ENCODE measurements around the gene KBTBD2.
"Not testable (repeated sequence)": the region's sequence is repeated elsewhere in the genome, so short reads cannot be mapped to it uniquely, and the experiment has no call there.

KBTBD2 gene

DNA sequence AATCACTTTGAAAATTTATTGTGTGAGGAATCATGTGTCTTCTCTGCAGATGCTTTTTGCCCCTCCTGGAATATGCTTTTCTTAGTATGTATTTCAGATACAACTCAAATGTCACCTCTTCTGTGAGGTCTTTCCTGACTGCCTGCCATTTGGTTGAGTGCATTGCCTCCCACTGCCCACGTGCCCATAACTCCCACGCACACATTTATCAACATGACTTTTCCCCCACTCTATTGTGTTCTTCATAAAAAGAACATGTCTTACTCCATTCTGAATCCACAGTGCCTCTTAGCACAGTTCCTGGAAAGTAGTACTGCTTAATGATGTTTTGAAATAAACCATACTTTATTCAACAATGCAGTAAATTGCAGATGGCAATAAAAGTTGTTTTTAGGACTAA lies 42.9 kb downstream of the KBTBD2 start:
- DNase-seq, result not testable (repeated sequence)

DNA sequence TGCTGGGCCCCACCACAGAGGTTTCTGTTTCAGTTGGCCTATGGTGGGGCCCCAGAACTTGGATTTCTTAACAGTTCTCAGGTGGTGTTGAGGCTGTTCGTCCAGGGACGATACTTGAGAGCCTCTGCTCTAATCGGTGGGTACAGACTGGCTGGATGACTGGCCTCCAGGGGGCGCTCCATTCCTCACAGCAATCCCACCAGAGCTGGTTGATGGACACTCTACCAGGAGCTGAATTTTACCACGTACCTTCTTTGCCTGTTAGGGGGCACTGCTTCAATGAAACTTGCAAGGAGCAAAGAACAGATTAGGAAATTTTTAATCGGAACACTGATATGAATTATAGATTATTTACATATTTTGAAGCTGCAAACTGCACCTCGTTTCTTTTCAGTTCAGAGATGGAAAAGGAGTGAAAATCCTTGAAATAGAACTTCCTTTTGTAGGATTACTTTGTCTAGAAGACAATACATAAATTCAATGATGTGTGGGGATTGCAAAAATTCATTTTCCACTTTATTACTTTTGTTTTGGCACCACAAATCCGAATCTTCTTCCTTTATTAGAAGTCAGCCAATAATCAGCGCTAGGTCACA lies 44.8 kb downstream of the KBTBD2 start:
- peak; percentile 96 for DNase-seq

DNA sequence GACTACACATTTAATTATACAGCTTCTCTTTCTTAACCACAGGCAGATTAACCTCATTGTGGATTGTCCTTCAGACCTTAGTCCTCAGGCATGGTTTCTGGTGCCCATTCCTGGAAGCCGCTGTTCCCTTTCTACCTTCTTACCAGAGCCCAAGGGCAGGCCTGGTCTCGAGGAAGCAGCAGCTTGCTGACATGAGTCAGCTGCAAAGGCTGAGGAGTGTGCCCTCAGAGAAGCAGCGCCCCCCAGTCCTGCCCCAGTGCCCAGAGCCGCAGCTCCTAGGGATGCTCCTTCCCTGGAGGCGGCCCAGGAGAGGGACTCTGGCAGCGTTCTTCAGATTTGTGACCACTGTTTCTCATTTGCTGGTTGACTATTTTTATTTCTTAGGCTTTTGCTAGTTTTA lies 46.8 kb downstream of the KBTBD2 start:
- DNase-seq, result not testable (repeated sequence)

DNA sequence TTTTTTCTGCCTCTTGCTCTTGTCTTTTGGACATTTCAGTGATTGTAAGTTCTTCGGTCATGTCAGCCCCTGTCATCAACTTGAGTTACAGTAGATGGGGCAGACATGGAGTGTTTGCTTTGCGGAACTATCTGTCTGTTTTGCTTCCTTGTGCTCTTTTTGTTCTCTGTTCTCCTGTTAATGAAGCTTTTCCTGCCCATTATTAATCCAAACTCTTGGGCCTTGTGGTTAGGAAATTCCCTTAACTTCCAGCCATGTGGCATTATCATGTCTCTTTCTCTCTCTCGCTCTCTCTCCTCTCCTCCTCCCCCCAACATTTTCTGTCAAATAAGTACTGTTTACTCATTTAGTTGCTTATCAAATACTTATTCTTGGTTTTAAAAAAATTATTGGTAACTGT lies 47.8 kb downstream of the KBTBD2 start:
- DNase-seq, result not testable (repeated sequence)

DNA sequence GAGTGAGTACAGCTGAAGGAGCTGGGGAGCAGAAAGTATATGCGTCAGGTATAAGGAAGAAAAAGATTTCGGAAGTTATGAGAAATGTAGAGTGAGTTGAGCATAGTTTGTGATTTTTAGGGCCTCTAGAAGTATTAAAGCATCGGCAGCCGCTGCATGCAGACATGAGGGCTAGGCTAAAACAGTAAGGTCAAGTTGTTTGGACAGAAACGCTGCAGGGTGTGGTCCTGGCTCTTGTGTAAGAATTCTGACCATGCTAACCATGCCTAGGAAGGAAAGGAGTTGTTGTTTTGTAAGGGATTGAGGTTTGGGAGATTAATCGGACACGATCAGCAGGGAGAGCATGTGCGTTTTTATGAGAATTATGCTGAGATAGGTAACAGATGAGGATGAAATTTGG lies 51.7 kb downstream of the KBTBD2 start:
- not testable (repeated sequence) for DNase-seq

DNA sequence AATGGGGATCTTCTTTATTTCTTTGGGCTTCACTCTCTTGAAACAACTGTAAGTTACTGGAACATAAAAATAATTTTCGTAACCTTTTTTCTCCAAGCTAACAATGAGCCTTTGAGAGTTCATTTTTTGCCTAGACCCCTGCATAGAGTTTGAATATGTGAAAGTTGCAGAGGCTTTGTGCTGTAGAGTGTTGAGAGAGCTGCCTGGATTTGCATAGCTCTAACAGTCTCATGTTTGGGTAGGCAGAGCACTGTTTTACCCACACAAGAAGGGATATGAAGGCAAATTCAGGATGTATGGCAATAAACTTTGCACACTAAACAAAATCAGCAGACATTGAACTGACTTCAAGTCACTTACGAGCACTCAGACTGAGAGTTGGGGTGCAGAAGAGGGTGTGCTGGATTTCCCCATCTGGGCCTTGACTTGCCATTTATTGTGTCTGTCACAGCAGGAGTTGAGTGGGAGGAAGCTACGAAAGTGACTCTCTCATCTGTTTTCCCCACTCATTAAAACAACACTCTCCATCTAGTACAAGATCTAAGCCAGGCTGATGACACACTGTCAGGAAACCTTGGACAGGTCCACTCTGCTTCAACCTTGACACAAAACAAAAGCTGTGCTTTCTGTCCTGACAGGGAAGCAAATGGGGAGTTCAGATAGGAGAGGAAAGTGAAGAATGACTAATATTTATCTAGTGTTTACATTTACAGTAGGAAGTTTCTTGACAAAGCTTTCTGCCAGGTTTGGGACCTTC lies 62.4 kb downstream of the KBTBD2 start:
- not testable (repeated sequence) for DNase-seq
